ENCODE data around the gene ZNF669. TPM values are rescaled to one million over a fixed set of nuclear protein-coding genes. Genes with fewer than 3 reads are reported as not detected.
A peak's percentile ranks its signal among the peaks of the same experiment; 100 is the strongest.

The ZNF669 gene
- 3.3 and 3.7 TPM in 2 replicates for polyA plus RNA-seq (2012; rRNA removed)
- polyA plus RNA-seq (2012; cell fraction: cytosol; rRNA removed) = 4.4 and 4.6 TPM in 2 replicates
- polyA plus RNA-seq (2012; cell fraction: nucleus; rRNA removed) = 2.5 and 5.1 TPM in 2 replicates

- peak within 1 kb of the TSS; percentile 83 to 97 for H3K27ac ChIP-seq (ENCODE audit: low read depth in 2 of 2, low read length in 1 of 2)
- 3% methylated on average over 27 of the region's 58 CpGs for WGBS (ENCODE audit: low lambda C conversion rate)
- no peaks in the 10 kb centered on the region for H3K27me3 ChIP-seq (ENCODE audit: insufficient read depth)
- H4K20me1 ChIP-seq (ENCODE audit: insufficient read depth) = no peaks in the 10 kb centered on the region
- peak within 1 kb of the TSS; percentile 89 for H3K4me2 ChIP-seq
- ChIA-PET CTCF (interaction anchor here (0.6 to 1.0 kb wide), 2 partner anchors 15 to 189 kb away, joined by 3 read pairs; no protein-coding TSS in a partner anchor), POLR2A (interaction anchor here (0.7 kb wide), 1 partner anchor 172 kb away, joined by 3 read pairs; the partner anchor contains the start of gene AHCTF1)
- H3K9me2 ChIP-seq = no peaks in the 10 kb centered on the region
- DNase-seq = peak; percentile 96
- peak within 1 kb of the TSS; percentile 87 for H2AFZ ChIP-seq (ENCODE audit: low read depth)
- H3K9ac ChIP-seq = peak within 1 kb of the TSS; percentile 94
- H3K36me3 ChIP-seq (replicated peaks in 1 of 2; ENCODE audit: control insufficient read depth in 1 of 2, insufficient read depth in 2 of 2, low read length in 1 of 2) = peaks cover 27 to 41% of the 10 kb centered on the region in 2 experiments
- H3K4me1 ChIP-seq (ENCODE audit: control insufficient read depth in 1 of 2, insufficient read depth in 2 of 2, low read depth in 1 of 2, low read length in 1 of 2) = peaks cover 5 to 8% of the 10 kb centered on the region in 2 experiments; a peak in 3 of 4 replicates
- H3K9me3 ChIP-seq = peaks cover 13% of the 10 kb centered on the region; the same call in 1 of the 2 replicates
- peaks cover 8% of the 10 kb centered on the region for H3F3A ChIP-seq (replicated peaks; ENCODE audit: insufficient read depth)
- H3K4me3 ChIP-seq (ENCODE audit: low read depth in 2 of 2, low read length in 1 of 2) = peak within 1 kb of the TSS; percentile 91 to 100
- H3K79me2 ChIP-seq (ENCODE audit: insufficient read depth) = peaks cover 47% of the 10 kb centered on the region
- TF ChIP-seq ELF1 (IDR thresholded peaks at IDR 0.05) (peak; percentile 83), PBX3 (IDR thresholded peaks at IDR 0.05) (peak; percentile 98), USF1 (IDR thresholded peaks at IDR 0.05; ENCODE audit: borderline replicate concordance, low read depth) (peak; percentile 86), MXI1 (IDR thresholded peaks at IDR 0.05; ENCODE audit: low read depth, low read length) (peak; percentile 59; the same call in 1 of the 2 replicates), MEF2A (IDR thresholded peaks at IDR 0.05; ENCODE audit: borderline replicate concordance, low read depth) (no peak), YY1 (IDR thresholded peaks at IDR 0.05; ENCODE audit: low read depth) (no peak), RXRA (IDR thresholded peaks at IDR 0.05; ENCODE audit: borderline replicate concordance, low read depth) (no peak), POLR2AphosphoS5 (IDR thresholded peaks at IDR 0.05; ENCODE audit: low read depth, low read length) (peak; percentile 98), RAD21 (IDR thresholded peaks at IDR 0.05; ENCODE audit: low read length) (no peak), GABPA (IDR thresholded peaks at IDR 0.05; ENCODE audit: low read depth) (peak; percentile 87), CHD2 (IDR thresholded peaks at IDR 0.05; ENCODE audit: low read length, partially characterized antibody) (peak; percentile 83), NFIC (IDR thresholded peaks at IDR 0.05; ENCODE audit: borderline replicate concordance) (no peak), SIN3A (IDR thresholded peaks at IDR 0.05; ENCODE audit: borderline replicate concordance, low read depth, low read length) (peak; percentile 77), FOSL2 (IDR thresholded peaks at IDR 0.05; ENCODE audit: borderline replicate concordance, low read depth) (peak; percentile 9; the same call in 1 of the 2 replicates), GATA2 (CRISPR knock-in tag; IDR thresholded peaks at IDR 0.05) (peak; percentile 97), RCOR1 (IDR thresholded peaks at IDR 0.05; ENCODE audit: low read length) (no peak), JUND (IDR thresholded peaks at IDR 0.05) (peak; percentile 12; the same call in 1 of the 2 replicates), IRF3 (IDR thresholded peaks at IDR 0.05; ENCODE audit: low read depth, low read length) (peak; percentile 39), RFX5 (IDR thresholded peaks at IDR 0.05; ENCODE audit: low read length) (no peak), FOXJ3 (CRISPR knock-in tag; IDR thresholded peaks at IDR 0.05) (no peak; the same call in 1 of the 2 replicates), REST (IDR thresholded peaks at IDR 0.05; ENCODE audit: low read depth, low read length) (peak; percentile 39; the same call in 1 of the 2 replicates), MAX (IDR thresholded peaks at IDR 0.05; ENCODE audit: low read depth) (peak; percentile 28; the same call in 1 of the 2 replicates), TAF1 (IDR thresholded peaks at IDR 0.05; ENCODE audit: borderline replicate concordance, low read depth, low read length) (peak; percentile 96), EP300 (IDR thresholded peaks at IDR 0.05; ENCODE audit: borderline replicate concordance in 1 of 2, low read depth in 1 of 2, low read length in 1 of 2) (no peak)
These were observed at the start of gene ZNF669 for GRCh38 chr1:247103859-247104591. Gene ZNF669, minus strand, starts transcription at chr1:247104356. Its CDS starts 157 bp downstream, at chr1:247104199.

Data from SK-N-SH (cell line).